NCI-H526 (cell line): Measurements from ENCODE around the gene EMP3.

Experiments
- DNase-seq, 2 experiments: peaks; one replicate each; lab custom pipeline; 2025; lab: John Stamatoyannopoulos, UW

EMP3 gene

DNA sequence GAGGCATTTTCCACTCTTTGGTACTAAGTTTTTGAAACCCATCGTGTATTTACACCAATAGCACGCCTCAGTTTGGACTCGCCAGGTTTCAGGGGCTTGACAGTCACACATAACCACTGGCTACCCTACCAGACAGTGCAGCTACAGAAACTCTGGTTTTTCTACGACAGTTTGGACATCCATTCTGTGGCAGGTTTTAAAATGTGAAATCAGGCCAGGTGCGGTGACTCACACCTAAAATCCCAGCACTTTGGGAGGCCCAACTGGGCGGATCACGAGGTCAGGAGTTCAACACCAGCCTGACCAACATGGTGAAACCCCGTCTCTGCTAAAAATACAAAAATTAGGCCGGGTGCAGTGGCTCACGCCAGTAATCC, 52.8 kb downstream of the EMP3 start:
- DNase-seq = no peak

GRCh38 chr19:48379058-48379457, 53.7 kb downstream of the EMP3 start:
- no peak for DNase-seq
